H1 (cell line): ENCODE results near the gene CRACDL. TPM values are rescaled to one million over a fixed set of nuclear protein-coding genes. Genes with fewer than 3 reads are reported as not detected.

ENCODE experiments used
- CTCF ChIA-PET: fragments of 300-600 bp; sonication (Branson Sonifier 250); formaldehyde crosslinking; loops from one replicate; lab custom pipeline; 2021; ENCODE audit not compliant: partially characterized antibody; lab: Charles Lee
- POLR2A ChIA-PET: fragments of 300-600 bp; sonication (Branson Sonifier 250); formaldehyde crosslinking; loops from one replicate; lab custom pipeline; 2021; ENCODE audit warnings: inconsistent platforms; ENCODE audit not compliant: partially characterized antibody; lab: Charles Lee
- DNase-seq, 2 experiments: peaks; one replicate each; pipeline versions ENCODE4 v3.0.0 to v3.0.0-alpha.2; 2010 to 2022; ENCODE audit warnings: low spot score in 2 of 2, low read depth in 1 of 2, mixed read lengths in 1 of 2
- FAIRE-seq: peaks from 2 replicates; lab custom pipeline; 2011; peaks lifted over from hg19 to GRCh38; lab: Jason Lieb, UNC
- H2AFZ ChIP-seq: 2 replicates; pipeline ENCODE4 v1.8.1; 2012; ENCODE audit warnings: low read length, inconsistent platforms
- H2AK5ac ChIP-seq: 2 replicates; pipeline ENCODE4 v1.6.1; 2013; ENCODE audit warnings: low read depth, low read length
- H2BK120ac ChIP-seq: replicated peaks from 2 replicates; pipeline ENCODE3; 2013; ENCODE audit warnings: low read depth, low read length, inconsistent platforms
- H2BK12ac ChIP-seq: 2 replicates; pipeline ENCODE4 v1.6.1; 2013; ENCODE audit warnings: low read depth, low read length
- H2BK15ac ChIP-seq: 2 replicates; pipeline ENCODE4 v1.6.1; 2013; ENCODE audit warnings: low read length
- H2BK20ac ChIP-seq: 2 replicates; pipeline ENCODE4 v1.6.1; 2013; ENCODE audit warnings: low read length
- H2BK5ac ChIP-seq: 2 replicates; pipeline ENCODE4 v1.6.1; 2013; ENCODE audit warnings: low read depth, low read length
- H3K14ac ChIP-seq: 2 replicates; pipeline ENCODE4 v1.6.1; 2013; ENCODE audit warnings: inconsistent platforms; ENCODE audit not compliant: insufficient read length
- H3K18ac ChIP-seq: 2 replicates; pipeline ENCODE4 v1.6.1; 2013; ENCODE audit warnings: low read length; ENCODE audit errors: extremely low read depth
- H3K23ac ChIP-seq: 2 replicates; pipeline ENCODE4 v1.6.1; 2013; ENCODE audit warnings: inconsistent platforms; ENCODE audit not compliant: insufficient read length
- H3K23me2 ChIP-seq: 2 replicates; pipeline ENCODE4 v1.6.1; 2013; ENCODE audit warnings: low read depth, low read length
- H3K27ac ChIP-seq: 2 replicates; pipeline ENCODE4 v1.6.1; 2011; ENCODE audit warnings: low read depth, low read length, inconsistent platforms
- H3K27me3 ChIP-seq, 4 experiments: replicated peaks in 1 of 4; 1 replicate in 1 of 4; 2 replicates in 3 of 4; pipeline versions ENCODE4 v1.6.1 to v1.8.1; 2011 to 2013; ENCODE audit warnings: low read length in 3 of 4, mild to moderate bottlenecking in 3 of 4, inconsistent platforms in 2 of 4, mixed read lengths in 2 of 4, moderate library complexity in 1 of 4; ENCODE audit not compliant: control insufficient read depth in 3 of 4, insufficient read depth in 3 of 4; ENCODE audit errors: extremely low read depth in 1 of 4
- H3K36me3 ChIP-seq, 4 experiments: 2 replicates each; pipeline versions ENCODE4 v1.6.1 to v1.8.1; 2011 to 2013; ENCODE audit warnings: mild to moderate bottlenecking in 4 of 4, low read length in 3 of 4, moderate library complexity in 2 of 4, control low read depth in 1 of 4, inconsistent platforms in 1 of 4; ENCODE audit not compliant: insufficient read depth in 4 of 4, control insufficient read depth in 2 of 4
- H3K4ac ChIP-seq: replicated peaks from 2 replicates; pipeline ENCODE3; 2013; ENCODE audit warnings: low read length, low read depth, mixed read lengths, inconsistent platforms; ENCODE audit not compliant: insufficient read length
- H3K4me1 ChIP-seq, 4 experiments: replicated peaks in 1 of 4; 1 replicate in 1 of 4; 2 replicates in 3 of 4; pipeline versions ENCODE4 v1.6.1 to v1.8.1; 2011 to 2013; ENCODE audit warnings: low read length in 3 of 4, inconsistent platforms in 2 of 4, mixed read lengths in 1 of 4; ENCODE audit not compliant: insufficient read depth in 4 of 4, control insufficient read depth in 3 of 4
- H3K4me2 ChIP-seq, 2 experiments: 2 replicates each; pipeline versions ENCODE4 v1.6.1 to v1.8.1; 2011 to 2013; ENCODE audit warnings: low read depth in 2 of 2, low read length in 2 of 2, control low read depth in 1 of 2, inconsistent platforms in 1 of 2, mild to moderate bottlenecking in 1 of 2; ENCODE audit not compliant: insufficient read depth in 1 of 2
- H3K4me3 ChIP-seq, 4 experiments: fragments of 200-600, 300-600 bp in 1 of 4; sonication (generic), shearing (Covaris generic), sonication (Bioruptor Twin) in 1 of 4; 2 replicates each; pipeline versions ENCODE4 v1.5.1 to v1.8.1; 2011 to 2016; ENCODE audit warnings: low read length in 4 of 4, low read depth in 3 of 4, control low read depth in 2 of 4, inconsistent platforms in 2 of 4, mild to moderate bottlenecking in 2 of 4, mixed read lengths in 1 of 4, moderate library complexity in 1 of 4; ENCODE audit not compliant: insufficient read depth in 2 of 4; ENCODE audit errors: extremely low read depth in 1 of 4
- H3K56ac ChIP-seq: replicated peaks from 2 replicates; pipeline ENCODE3; 2013; ENCODE audit warnings: low read depth, mild to moderate bottlenecking, mixed read lengths, low read length, inconsistent platforms; ENCODE audit not compliant: insufficient read length
- H3K79me1 ChIP-seq: 2 replicates; pipeline ENCODE4 v1.6.1; 2013; ENCODE audit warnings: low read depth, low read length, control low read depth
- H3K79me2 ChIP-seq, 2 experiments: 2 replicates each; pipeline versions ENCODE4 v1.6.1 to v1.8.1; 2012 to 2013; ENCODE audit warnings: low read length in 2 of 2, mild to moderate bottlenecking in 2 of 2, inconsistent platforms in 1 of 2; ENCODE audit not compliant: insufficient read depth in 2 of 2, control insufficient read depth in 1 of 2
- H3K9ac ChIP-seq, 4 experiments: replicated peaks in 1 of 4; 1 replicate in 1 of 4; 2 replicates in 3 of 4; pipeline versions ENCODE4 v1.6.1 to v1.8.1; 2011 to 2013; ENCODE audit warnings: low read depth in 3 of 4, low read length in 3 of 4, control low read depth in 2 of 4, mild to moderate bottlenecking in 2 of 4, moderate library complexity in 2 of 4, inconsistent platforms in 1 of 4; ENCODE audit errors: extremely low read depth in 1 of 4
- H3K9me3 ChIP-seq, 2 experiments: 2 replicates each; pipeline versions ENCODE4 v1.6.1 to v1.8.1; 2012 to 2013; ENCODE audit warnings: mild to moderate bottlenecking in 2 of 2, moderate library complexity in 2 of 2, control low read depth in 1 of 2, inconsistent platforms in 1 of 2, low read depth in 1 of 2, low read length in 1 of 2, mixed read lengths in 1 of 2; ENCODE audit not compliant: insufficient read depth in 2 of 2
- H4K20me1 ChIP-seq, 2 experiments: replicated peaks in 1 of 2; 2 replicates each; pipeline versions ENCODE3 to v1.8.1; 2011 to 2013; ENCODE audit warnings: inconsistent platforms in 2 of 2, low read length in 2 of 2, mild to moderate bottlenecking in 1 of 2; ENCODE audit not compliant: insufficient read depth in 2 of 2, control insufficient read depth in 1 of 2
- H4K5ac ChIP-seq: 2 replicates; pipeline ENCODE4 v1.6.1; 2013; ENCODE audit warnings: low read length, low read depth, mixed read lengths, inconsistent platforms; ENCODE audit not compliant: insufficient read length
- H4K8ac ChIP-seq: 2 replicates; pipeline ENCODE4 v1.8.0; 2013; ENCODE audit warnings: mild to moderate bottlenecking, moderate library complexity, low read length, inconsistent platforms; ENCODE audit not compliant: insufficient read depth; ENCODE audit errors: extremely low read depth
- H4K91ac ChIP-seq: replicated peaks from 2 replicates; pipeline ENCODE3; 2013; ENCODE audit warnings: low read length, mixed read lengths, inconsistent platforms; ENCODE audit not compliant: insufficient read length
- ATF2 ChIP-seq: IDR thresholded peaks from 2 replicates; pipeline ENCODE4 v1.6.1; 2012; ENCODE audit warnings: low read length, inconsistent platforms
- KDM5A ChIP-seq: fragments of 200-600 bp; IDR thresholded peaks from 2 replicates; pipeline ENCODE4 v1.7.1; 2012; ENCODE audit warnings: mild to moderate bottlenecking, low read length, inconsistent platforms, mixed read lengths
- SAP30 ChIP-seq: fragments of 300-600 bp; sonication (generic); IDR thresholded peaks from 2 replicates; pipeline ENCODE4 v1.7.1; 2012; ENCODE audit warnings: low read length, moderate library complexity, mild to moderate bottlenecking, inconsistent platforms; ENCODE audit not compliant: insufficient read depth, insufficient replicate concordance
- WGBS, 2 experiments: shearing (Covaris generic) in 1 of 2; methylation state at CpG; one replicate each; pipeline versions ENCODE4 v1.1.6 to v1.1.7; 2013 to 2015; ENCODE audit warnings: low lambda C conversion rate in 2 of 2, mixed read lengths in 2 of 2, inconsistent platforms in 1 of 2, low coverage in 1 of 2, missing lambda C conversion rate in 1 of 2; ENCODE audit not compliant: insufficient replicate concordance in 2 of 2, insufficient coverage in 1 of 2, insufficient read length in 1 of 2; ENCODE audit errors: extremely low coverage in 1 of 2, missing lambda C conversion rate in 1 of 2; 5-methylcytosine and 5-hydroxymethylcytosine counted together
- polyA plus RNA-seq, 7 experiments: library from polyadenylated mRNA; depleted of rRNA in 3 of 7; stranded (reverse) in 5 of 7; unstranded in 2 of 7; fragments of >200 nt in 5 of 7; fragments of 200-250 nt in 2 of 7; gene quantifications; 1 replicate in 5 of 7; 2 replicates in 1 of 7; 4 replicates in 1 of 7; pipeline versions ENCODE4 v1.2.1 to v1.2.3, GENCODE V29; 2011 to 2013; ENCODE audit warnings: missing spikeins in 2 of 7, mixed read lengths in 2 of 7
- total RNA-seq: library from RNA; stranded (reverse); fragmentation: NEBNext Ultra II Directional; extraction: Animal tissue kit (Norgen Biotek cat#: 25700); gene quantifications from 2 replicates; pipeline ENCODE4 v1.2.1, GENCODE V29; 2021

CRACDL gene
- total and polyA plus RNA-seq, 2 of the 8 experiments (the other 6 are each of a cell fraction or from before 2014, with no cell fraction given): 0.07 to 0.38 TPM

DNA sequence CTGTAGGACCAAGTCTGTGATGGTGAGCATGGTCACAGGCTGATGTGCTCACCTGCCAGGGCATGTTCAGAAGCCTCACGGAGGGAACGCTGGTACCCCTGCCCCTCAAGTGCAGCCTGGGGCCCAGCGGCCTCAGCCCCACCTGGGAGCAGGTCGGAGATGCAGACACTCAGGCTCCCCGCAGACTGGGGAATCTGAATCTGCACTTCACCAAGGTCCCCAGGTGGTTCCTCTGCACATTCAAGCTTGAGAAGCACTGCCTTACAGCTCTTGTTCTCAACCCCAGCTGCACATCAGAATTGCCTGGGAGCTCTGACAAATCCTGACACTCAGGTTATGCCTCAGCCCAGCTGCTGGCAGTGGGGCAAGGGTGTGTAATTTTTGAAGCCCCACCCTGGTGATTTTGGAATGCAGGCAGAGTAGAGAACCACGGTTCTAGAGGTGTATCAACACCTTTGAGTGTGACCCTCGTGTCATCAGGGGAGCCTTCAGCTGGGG lies 54.8 kb downstream of the CRACDL start:
- Histone ChIP-seq H2BK15ac (no peak overlapping the region), H3K79me2 (no peaks in the 10 kb centered on the region), H4K20me1 (no peaks in the 10 kb centered on the region), H3K9ac (no peak overlapping the region), H3K23ac (no peak overlapping the region), H3K79me1 (no peaks in the 10 kb centered on the region), H2AFZ (no peak overlapping the region), H3K4ac (no peak overlapping the region), H3K14ac (no peak overlapping the region), H2BK120ac (no peak overlapping the region), H4K8ac (no peak overlapping the region), H2BK5ac (no peak overlapping the region), H2AK5ac (no peak overlapping the region), H3K9me3 (peaks cover 4 to 5% of the 10 kb centered on the region in 2 experiments; a peak in 2 of 4 replicates), H3K23me2 (no peaks in the 10 kb centered on the region), H3K36me3 (no peaks in the 10 kb centered on the region), H4K91ac (no peak overlapping the region), H3K56ac (no peak overlapping the region), H3K4me3 (no peak overlapping the region), H4K5ac (no peak overlapping the region), H3K4me2 (no peak overlapping the region)
- POLR2A ChIA-PET: no interaction called here
- no peak for FAIRE-seq
- 95% methylated on average over 7 of the region's 7 CpGs; no CpG with 5 or more reads in 1 of the 2 experiments for WGBS, 2 experiments
- TF ChIP-seq KDM5A (no peak), ATF2 (no peak), SAP30 (no peak)
- TF ChIP-seq, all 59 proteins: peak for 0
- Histone ChIP-seq H3K4me1 (no peaks in the 10 kb centered on the region), H3K18ac (no peak overlapping the region), H3K27ac (no peak overlapping the region), H2BK12ac (no peak overlapping the region), H2BK20ac (no peak overlapping the region), H3K27me3 (no peaks in the 10 kb centered on the region)
- DNase-seq: no peak
- CTCF ChIA-PET: interaction anchor here (0.6 to 1.1 kb wide), 4 partner anchors 33 to 456 kb away, joined by 3 to 5 read pairs (median 3); partner anchors contain the start of gene EIF5B
